Islet precursor cell (in vitro differentiated cells): ENCODE data around the gene BPTF.
"Not testable (repeated sequence)": the region's sequence is repeated elsewhere in the genome, so short reads cannot be mapped to it uniquely, and the experiment has no call there.

Source experiments
- DNase-seq: peaks from one replicate; pipeline ENCODE4 v3.0.0-alpha.2; 2018

The BPTF gene

GRCh38 chr17:67836205-67836987, 11.1 kb downstream of the BPTF start:
- DNase-seq = no peak

- DNase-seq = no peak
Observed at GRCh38 chr17:67837965-67838364, 12.7 kb downstream of the BPTF start.

- no peak for DNase-seq
Observed at GRCh38 chr17:67838538-67838937, 13.2 kb downstream of the BPTF start.

GRCh38 chr17:67841992-67842391, 16.7 kb downstream of the BPTF start:
- no peak for DNase-seq

GRCh38 chr17:67842648-67843047, 17.3 kb downstream of the BPTF start:
- DNase-seq = no peak

- no peak for DNase-seq
Observed at GRCh38 chr17:67845374-67845773, 20.1 kb downstream of the BPTF start.

- DNase-seq = not testable (repeated sequence)
Observed at GRCh38 chr17:67848189-67848588, 22.9 kb downstream of the BPTF start.

GRCh38 chr17:67848846-67849245, 23.5 kb downstream of the BPTF start:
- not testable (repeated sequence) for DNase-seq

GRCh38 chr17:67850991-67851631, 25.8 kb downstream of the BPTF start:
- no peak for DNase-seq

GRCh38 chr17:67853703-67854102, 28.4 kb downstream of the BPTF start:
- no peak for DNase-seq

GRCh38 chr17:67854378-67854777, 29.1 kb downstream of the BPTF start:
- DNase-seq = no peak

- no peak for DNase-seq
Observed at GRCh38 chr17:67855504-67856324, 30.4 kb downstream of the BPTF start.

GRCh38 chr17:67856402-67856801, 31.1 kb downstream of the BPTF start:
- DNase-seq = not testable (repeated sequence)

GRCh38 chr17:67862614-67863217, 37.4 kb downstream of the BPTF start:
- DNase-seq = no peak

- DNase-seq = no peak
Observed at GRCh38 chr17:67863624-67864247, 38.4 kb downstream of the BPTF start.

- no peak for DNase-seq
Observed at GRCh38 chr17:67865438-67865837, 40.1 kb downstream of the BPTF start.

GRCh38 chr17:67867591-67867990, 42.3 kb downstream of the BPTF start:
- DNase-seq = no peak

GRCh38 chr17:67868176-67868575, 42.9 kb downstream of the BPTF start:
- DNase-seq = no peak

- no peak for DNase-seq
Observed at GRCh38 chr17:67879662-67880061, 54.4 kb downstream of the BPTF start.

- DNase-seq = no peak
Observed at GRCh38 chr17:67881083-67881482, 55.8 kb downstream of the BPTF start.

- no peak for DNase-seq
Observed at GRCh38 chr17:67884741-67885140, 59.4 kb downstream of the BPTF start.

GRCh38 chr17:67891481-67892119, 66.3 kb downstream of the BPTF start:
- DNase-seq = no peak
